H9 (cell line): ENCODE measurements around the gene OR2A5. TPM values are rescaled to one million over a fixed set of nuclear protein-coding genes. Genes with fewer than 3 reads are reported as not detected.

ENCODE experiments used
- DNase-seq: peaks from one replicate; pipeline ENCODE4 v3.0.0-alpha.2; 2017
- H2AFZ ChIP-seq: one replicate; pipeline ENCODE4 v1.6.1; 2013; ENCODE audit warnings: mild to moderate bottlenecking, low read length, control low read depth, moderate library complexity
- H2AK5ac ChIP-seq: 2 replicates; pipeline ENCODE4 v1.6.1; 2013; ENCODE audit warnings: low read length, control low read depth, mixed read lengths; ENCODE audit not compliant: insufficient read length
- H2BK120ac ChIP-seq: one replicate; pipeline ENCODE4 v1.6.1; 2013; ENCODE audit warnings: low read depth, mild to moderate bottlenecking, low read length, control low read depth, inconsistent platforms; ENCODE audit not compliant: poor library complexity, severe bottlenecking
- H2BK12ac ChIP-seq: 2 replicates; pipeline ENCODE4 v1.6.1; 2013; ENCODE audit warnings: low read length, control low read depth, mixed read lengths, low read depth; ENCODE audit not compliant: insufficient read length
- H2BK15ac ChIP-seq: 2 replicates; pipeline ENCODE4 v1.6.1; 2013; ENCODE audit warnings: low read depth, low read length, control low read depth
- H2BK20ac ChIP-seq: one replicate; pipeline ENCODE4 v1.6.1; 2013; ENCODE audit warnings: low read depth, mild to moderate bottlenecking, low read length, control low read depth, inconsistent platforms; ENCODE audit not compliant: poor library complexity, severe bottlenecking
- H2BK5ac ChIP-seq: 2 replicates; pipeline ENCODE4 v1.6.1; 2013; ENCODE audit warnings: low read length, control low read depth, mixed read lengths; ENCODE audit not compliant: insufficient read length
- H3K14ac ChIP-seq: 2 replicates; pipeline ENCODE4 v1.6.1; 2013; ENCODE audit warnings: low read length, control low read depth; ENCODE audit not compliant: insufficient read depth
- H3K18ac ChIP-seq: 2 replicates; pipeline ENCODE4 v1.6.1; 2013; ENCODE audit warnings: low read depth, mild to moderate bottlenecking, mixed read lengths, low read length, control low read depth; ENCODE audit not compliant: insufficient read length
- H3K23ac ChIP-seq: 2 replicates; pipeline ENCODE4 v1.6.1; 2013; ENCODE audit warnings: low read length, control low read depth, mixed read lengths, low read depth; ENCODE audit not compliant: insufficient read length
- H3K23me2 ChIP-seq: 2 replicates; pipeline ENCODE4 v1.6.1; 2013; ENCODE audit warnings: low read depth, mild to moderate bottlenecking, mixed read lengths, low read length, control low read depth; ENCODE audit not compliant: insufficient read length, poor library complexity, severe bottlenecking
- H3K27ac ChIP-seq: 2 replicates; pipeline ENCODE4 v1.5.1; 2013; ENCODE audit warnings: low read length, control low read depth, mixed read lengths, low read depth; ENCODE audit not compliant: insufficient read length
- H3K27me3 ChIP-seq: 2 replicates; pipeline ENCODE4 v1.6.1; 2013; ENCODE audit warnings: low read length, control low read depth, inconsistent platforms; ENCODE audit not compliant: insufficient read depth
- H3K4ac ChIP-seq: 2 replicates; pipeline ENCODE4 v1.6.1; 2013; ENCODE audit warnings: low read depth, mild to moderate bottlenecking, control low read depth, inconsistent platforms, low read length, moderate library complexity
- H3K4me1 ChIP-seq: 2 replicates; pipeline ENCODE4 v1.6.1; 2013; ENCODE audit warnings: low read length, control low read depth, inconsistent platforms; ENCODE audit not compliant: insufficient read depth
- H3K4me2 ChIP-seq: 2 replicates; pipeline ENCODE4 v1.6.1; 2013; ENCODE audit warnings: low read length, control low read depth, mixed read lengths; ENCODE audit not compliant: insufficient read length, insufficient read depth
- H3K56ac ChIP-seq: 2 replicates; pipeline ENCODE4 v1.6.1; 2013; ENCODE audit warnings: low read depth, mild to moderate bottlenecking, mixed read lengths, low read length, control low read depth; ENCODE audit not compliant: insufficient read length
- H3K79me1 ChIP-seq: 2 replicates; pipeline ENCODE4 v1.6.1; 2013; ENCODE audit warnings: low read depth, mild to moderate bottlenecking, moderate library complexity, low read length, control low read depth, inconsistent platforms; ENCODE audit not compliant: insufficient read depth, poor library complexity, severe bottlenecking
- H3K79me2 ChIP-seq: 2 replicates; pipeline ENCODE4 v1.6.1; 2013; ENCODE audit warnings: low read length, control low read depth, inconsistent platforms; ENCODE audit not compliant: insufficient read depth
- H3K9ac ChIP-seq: 2 replicates; pipeline ENCODE4 v1.6.1; 2013; ENCODE audit warnings: low read length, control low read depth, mixed read lengths; ENCODE audit not compliant: insufficient read length; ENCODE audit errors: extremely low read depth
- H3K9me3 ChIP-seq: one replicate; pipeline ENCODE4 v1.6.1; 2013; ENCODE audit warnings: low read depth, low read length, inconsistent platforms; ENCODE audit not compliant: control insufficient read depth
- H3T11ph ChIP-seq: one replicate; pipeline ENCODE4 v1.6.1; 2013; ENCODE audit warnings: mild to moderate bottlenecking, low read length, control low read depth, inconsistent platforms
- H4K20me1 ChIP-seq: one replicate; pipeline ENCODE4 v1.6.1; 2013; ENCODE audit not compliant: control insufficient read depth, insufficient read length, insufficient read depth
- H4K5ac ChIP-seq: 2 replicates; pipeline ENCODE4 v1.6.1; 2013; ENCODE audit warnings: low read depth, mild to moderate bottlenecking, mixed read lengths, low read length, control low read depth; ENCODE audit not compliant: insufficient read length
- H4K8ac ChIP-seq: replicated peaks from 2 replicates; pipeline ENCODE4 v1.6.1; 2013; ENCODE audit warnings: low read length, control low read depth, mixed read lengths, low read depth; ENCODE audit not compliant: insufficient read length
- H4K91ac ChIP-seq: 2 replicates; pipeline ENCODE4 v1.6.1; 2013; ENCODE audit warnings: low read depth, mild to moderate bottlenecking, moderate library complexity, mixed read lengths, low read length, control low read depth; ENCODE audit not compliant: insufficient read length
- H3K27ac Mint-ChIP-seq, 3 experiments: 2 replicates in 2 of 3; 3 replicates in 1 of 3; pipeline ENCODE4 v1.8.0; 2020 to 2021; ENCODE audit warnings: mixed read lengths in 3 of 3, mild to moderate bottlenecking in 1 of 3, moderate library complexity in 1 of 3
- H3K27me3 Mint-ChIP-seq: 2 replicates; pipeline ENCODE4 v1.8.0; 2021; ENCODE audit warnings: low read depth, mild to moderate bottlenecking, moderate library complexity, mixed read lengths
- H3K36me3 Mint-ChIP-seq, 3 experiments: 2 replicates in 2 of 3; 3 replicates in 1 of 3; pipeline ENCODE4 v1.8.0; 2020 to 2021; ENCODE audit warnings: low read depth in 3 of 3, mixed read lengths in 3 of 3; ENCODE audit not compliant: insufficient read depth in 1 of 3
- H3K4me1 Mint-ChIP-seq, 2 experiments: 2 replicates each; pipeline ENCODE4 v1.8.0; 2020; ENCODE audit warnings: mixed read lengths in 2 of 2
- H3K4me3 Mint-ChIP-seq, 2 experiments: 2 replicates in 1 of 2; 3 replicates in 1 of 2; pipeline ENCODE4 v1.8.0; 2020 to 2021; ENCODE audit warnings: mild to moderate bottlenecking in 2 of 2, mixed read lengths in 2 of 2, moderate library complexity in 1 of 2
- H3K9me3 Mint-ChIP-seq, 2 experiments: 2 replicates in 1 of 2; 3 replicates in 1 of 2; pipeline ENCODE4 v1.8.0; 2020; ENCODE audit warnings: mild to moderate bottlenecking in 2 of 2, mixed read lengths in 2 of 2, moderate library complexity in 1 of 2
- WGBS: extraction: QIAGEN DNeasy Blood & Tissue Kit; methylation state at CpG from one replicate; pipeline ENCODE4 v1.1.7; 2013; ENCODE audit warnings: missing lambda C conversion rate, low lambda C conversion rate, mixed read lengths; ENCODE audit not compliant: insufficient read length; ENCODE audit errors: extremely low coverage; 5-methylcytosine and 5-hydroxymethylcytosine counted together
- total RNA-seq: library from RNA; stranded (reverse); gene quantifications from 2 replicates; pipeline ENCODE4 v1.2.1, GENCODE V29; 2021
- TF ChIP-seq, protein P1 (sequence below): fragments of 200-600 bp; sonication (generic); conservative IDR thresholded peaks from 3 replicates; pipeline ENCODE4 v1.8.0; 2021; ENCODE audit warnings: antibody characterized with exemption, mild to moderate bottlenecking

OR2A5 gene
- total RNA-seq, 1 experiment from 2014 or later, result not detected

- Histone ChIP-seq H2BK5ac (no peak within 1 kb of the TSS), H2BK20ac (no peak within 1 kb of the TSS), H3K4ac (no peak within 1 kb of the TSS), H4K20me1 (no peaks in the 10 kb centered on the region), H3K4me2 (no peak within 1 kb of the TSS), H2BK120ac (no peak within 1 kb of the TSS), H3K79me1 (no peaks in the 10 kb centered on the region), H4K8ac (no peak within 1 kb of the TSS), H3T11ph (no peak within 1 kb of the TSS), H3K9ac (no peak within 1 kb of the TSS), H2AK5ac (no peak within 1 kb of the TSS), H4K5ac (no peak within 1 kb of the TSS), H3K14ac (no peak within 1 kb of the TSS), H3K18ac (no peak within 1 kb of the TSS), H3K9me3 (no peaks in the 10 kb centered on the region), H2BK15ac (no peak within 1 kb of the TSS), H3K79me2 (no peaks in the 10 kb centered on the region), H2AFZ (no peak within 1 kb of the TSS), H3K27me3 (no peaks in the 10 kb centered on the region), H3K23me2 (no peaks in the 10 kb centered on the region), H3K27ac (no peak within 1 kb of the TSS), H2BK12ac (no peak within 1 kb of the TSS), H3K4me1 (no peaks in the 10 kb centered on the region), H4K91ac (no peak within 1 kb of the TSS), H3K56ac (no peak within 1 kb of the TSS), H3K23ac (no peak within 1 kb of the TSS)
- Mint-ChIP-seq H3K9me3 (no peaks in the 10 kb centered on the region), H3K4me1 (0 out of 4 replicates have a peak, but pooled peaks cover 0 to 2% of the 10 kb centered on the region in 2 experiments), H3K27me3 (no peaks in the 10 kb centered on the region), H3K4me3 (no peak within 1 kb of the TSS), H3K27ac (no peak within 1 kb of the TSS), H3K36me3 (no peaks in the 10 kb centered on the region)
- no peak for DNase-seq
- WGBS, result no CpG with 5 or more reads among the region's 1 CpG
- TF ChIP-seq, protein P1, sequence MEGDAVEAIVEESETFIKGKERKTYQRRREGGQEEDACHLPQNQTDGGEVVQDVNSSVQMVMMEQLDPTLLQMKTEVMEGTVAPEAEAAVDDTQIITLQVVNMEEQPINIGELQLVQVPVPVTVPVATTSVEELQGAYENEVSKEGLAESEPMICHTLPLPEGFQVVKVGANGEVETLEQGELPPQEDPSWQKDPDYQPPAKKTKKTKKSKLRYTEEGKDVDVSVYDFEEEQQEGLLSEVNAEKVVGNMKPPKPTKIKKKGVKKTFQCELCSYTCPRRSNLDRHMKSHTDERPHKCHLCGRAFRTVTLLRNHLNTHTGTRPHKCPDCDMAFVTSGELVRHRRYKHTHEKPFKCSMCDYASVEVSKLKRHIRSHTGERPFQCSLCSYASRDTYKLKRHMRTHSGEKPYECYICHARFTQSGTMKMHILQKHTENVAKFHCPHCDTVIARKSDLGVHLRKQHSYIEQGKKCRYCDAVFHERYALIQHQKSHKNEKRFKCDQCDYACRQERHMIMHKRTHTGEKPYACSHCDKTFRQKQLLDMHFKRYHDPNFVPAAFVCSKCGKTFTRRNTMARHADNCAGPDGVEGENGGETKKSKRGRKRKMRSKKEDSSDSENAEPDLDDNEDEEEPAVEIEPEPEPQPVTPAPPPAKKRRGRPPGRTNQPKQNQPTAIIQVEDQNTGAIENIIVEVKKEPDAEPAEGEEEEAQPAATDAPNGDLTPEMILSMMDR, result no peak
Observed at GRCh38 chr7:144069511-144069910, 20.8 kb downstream of the OR2A5 start, which contains the start of gene OR2A25. Gene OR2A25 (plus strand): TSS chr7:144069811. CDS start chr7:144074220, 4,409 bp downstream.
